Measurements from ENCODE around the gene MPV17L2. TPM values are rescaled to one million over a fixed set of nuclear protein-coding genes. Genes with fewer than 3 reads are reported as not detected.

MPV17L2 gene
- 41.9 and 81.3 TPM in 2 replicates for total RNA-seq (2014; rRNA removed; shearing (Covaris generic))
- polyA plus RNA-seq (2016; fragmentation: Nextera tagmentation; extraction: Ambion mirVana): 38.7 and 40.2 TPM in 2 replicates
- long read RNA-seq, transcript MPV17L2-204 (5 exons, 1,408 nt): major isoform, 39 of 42 reads
- long read RNA-seq, partial matches to known transcripts: 0 of 42 reads
- long read RNA-seq, other reads (novel, unspliced or antisense): 1 of 42 reads

DNA sequence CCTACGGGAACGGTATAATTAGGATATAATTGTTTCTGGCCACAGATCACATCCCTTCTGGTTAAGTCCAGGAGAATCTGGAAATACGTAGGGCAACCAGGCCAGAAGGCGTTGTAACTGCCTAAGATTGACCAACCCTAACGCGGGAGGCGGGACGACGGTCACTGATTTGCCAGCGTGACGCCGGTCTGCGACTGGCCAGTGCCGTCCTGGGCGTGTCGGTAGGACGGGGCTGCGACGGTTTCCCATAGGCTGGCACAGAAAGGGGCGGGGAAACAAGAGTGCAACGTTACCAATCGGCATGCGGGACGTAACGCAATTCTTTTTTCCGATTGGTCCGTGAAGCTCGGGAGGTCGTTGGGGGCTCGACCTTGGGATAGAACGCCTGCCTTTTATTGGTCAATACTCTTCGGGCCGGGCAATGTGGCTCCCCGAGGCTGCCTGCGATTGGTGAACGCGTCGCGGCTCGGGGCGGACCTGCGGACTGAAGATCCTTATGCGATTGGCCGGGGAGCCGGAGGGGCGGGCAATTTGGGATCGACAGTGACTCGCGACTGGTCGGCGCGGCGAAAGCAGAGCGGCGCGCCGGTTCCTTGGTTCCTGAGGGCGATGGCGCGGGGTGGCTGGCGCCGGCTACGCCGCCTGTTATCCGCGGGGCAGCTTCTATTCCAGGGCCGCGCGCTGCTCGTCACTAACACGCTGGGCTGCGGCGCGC lies at the start of gene MPV17L2:
Gene MPV17L2, plus strand, starts transcription at position 546 of the 715 bp plus-strand sequence. Its CDS starts 64 bp downstream, at position 610.
- Mint-ChIP-seq H3K4me1 (peaks cover 18% of the 10 kb centered on the region; the same call in 2 of the 3 replicates), H3K4me3 (peak within 1 kb of the TSS; percentile 89), H3K27ac (peak within 1 kb of the TSS; percentile 93), H3K9me3 (peaks cover 4% of the 10 kb centered on the region; the same call in 1 of the 3 replicates), H3K36me3 (ENCODE audit: low read depth) (peaks cover 11% of the 10 kb centered on the region; the same call in 2 of the 3 replicates), H3K27me3 (ENCODE audit: insufficient read depth, low read depth, poor library complexity) (peaks cover 18% of the 10 kb centered on the region)
- Histone ChIP-seq H3K27me3 (ENCODE audit: insufficient read depth) (no peaks in the 10 kb centered on the region), H3K4me1 (ENCODE audit: insufficient read depth) (peaks cover 11% of the 10 kb centered on the region; the same call in 1 of the 2 replicates), H3K79me2 (replicated peaks; ENCODE audit: insufficient read depth) (peaks cover 6% of the 10 kb centered on the region), H3K9me2 (ENCODE audit: insufficient read depth) (no peaks in the 10 kb centered on the region), H4K20me1 (replicated peaks; ENCODE audit: insufficient read depth) (peaks cover 15% of the 10 kb centered on the region), H3K4me2 (peak within 1 kb of the TSS; percentile 95), H3F3A (replicated peaks; ENCODE audit: low read depth) (peaks cover 19% of the 10 kb centered on the region; the same call in 1 of the 2 replicates), H3K27ac (ENCODE audit: low read depth) (peak within 1 kb of the TSS; percentile 68), H3K36me3 (ENCODE audit: insufficient read depth) (no peaks in the 10 kb centered on the region), H2AFZ (no peak within 1 kb of the TSS), H3K4me3 (peak within 1 kb of the TSS; percentile 96)
- DNase-seq (ENCODE audit: low spot score) (peak; percentile 100), ATAC-seq (peak; percentile 91)
- TF ChIP-seq ZNF462 (CRISPR knock-in tag; IDR thresholded peaks at IDR 0.05) (no peak), STAT1 (IDR thresholded peaks at IDR 0.05; ENCODE audit: unreplicated experiment) (no peak), NANOG (IDR thresholded peaks at IDR 0.05; ENCODE audit: borderline replicate concordance) (no peak), EZH2 (IDR thresholded peaks at IDR 0.05; ENCODE audit: low read depth, unreplicated experiment) (no peak), ZNF331 (CRISPR knock-in tag; IDR thresholded peaks at IDR 0.05; ENCODE audit: low read depth) (no peak), POLR2AphosphoS5 (IDR thresholded peaks at IDR 0.05; ENCODE audit: low read depth) (peak; percentile 75), ZNF114 (CRISPR knock-in tag; IDR thresholded peaks at IDR 0.05) (no peak), EZH2phosphoT487 (IDR thresholded peaks at IDR 0.05; ENCODE audit: unreplicated experiment) (no peak), CREB1 (CRISPR knock-in tag; IDR thresholded peaks at IDR 0.05; ENCODE audit: low read depth) (peak; percentile 88), JUNB (IDR thresholded peaks at IDR 0.05; ENCODE audit: unreplicated experiment) (no peak)
- TF ChIP-seq, protein P1, sequence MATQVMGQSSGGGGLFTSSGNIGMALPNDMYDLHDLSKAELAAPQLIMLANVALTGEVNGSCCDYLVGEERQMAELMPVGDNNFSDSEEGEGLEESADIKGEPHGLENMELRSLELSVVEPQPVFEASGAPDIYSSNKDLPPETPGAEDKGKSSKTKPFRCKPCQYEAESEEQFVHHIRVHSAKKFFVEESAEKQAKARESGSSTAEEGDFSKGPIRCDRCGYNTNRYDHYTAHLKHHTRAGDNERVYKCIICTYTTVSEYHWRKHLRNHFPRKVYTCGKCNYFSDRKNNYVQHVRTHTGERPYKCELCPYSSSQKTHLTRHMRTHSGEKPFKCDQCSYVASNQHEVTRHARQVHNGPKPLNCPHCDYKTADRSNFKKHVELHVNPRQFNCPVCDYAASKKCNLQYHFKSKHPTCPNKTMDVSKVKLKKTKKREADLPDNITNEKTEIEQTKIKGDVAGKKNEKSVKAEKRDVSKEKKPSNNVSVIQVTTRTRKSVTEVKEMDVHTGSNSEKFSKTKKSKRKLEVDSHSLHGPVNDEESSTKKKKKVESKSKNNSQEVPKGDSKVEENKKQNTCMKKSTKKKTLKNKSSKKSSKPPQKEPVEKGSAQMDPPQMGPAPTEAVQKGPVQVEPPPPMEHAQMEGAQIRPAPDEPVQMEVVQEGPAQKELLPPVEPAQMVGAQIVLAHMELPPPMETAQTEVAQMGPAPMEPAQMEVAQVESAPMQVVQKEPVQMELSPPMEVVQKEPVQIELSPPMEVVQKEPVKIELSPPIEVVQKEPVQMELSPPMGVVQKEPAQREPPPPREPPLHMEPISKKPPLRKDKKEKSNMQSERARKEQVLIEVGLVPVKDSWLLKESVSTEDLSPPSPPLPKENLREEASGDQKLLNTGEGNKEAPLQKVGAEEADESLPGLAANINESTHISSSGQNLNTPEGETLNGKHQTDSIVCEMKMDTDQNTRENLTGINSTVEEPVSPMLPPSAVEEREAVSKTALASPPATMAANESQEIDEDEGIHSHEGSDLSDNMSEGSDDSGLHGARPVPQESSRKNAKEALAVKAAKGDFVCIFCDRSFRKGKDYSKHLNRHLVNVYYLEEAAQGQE (IDR thresholded peaks at IDR 0.05; ENCODE audit: unreplicated experiment): no peak

Data from GM23338 (cell line).